ENCODE measurements around the gene KCNIP1.

- TF ChIP-seq CTCF (IDR thresholded peaks at IDR 0.05): no peak
- TF ChIP-seq, protein P1, sequence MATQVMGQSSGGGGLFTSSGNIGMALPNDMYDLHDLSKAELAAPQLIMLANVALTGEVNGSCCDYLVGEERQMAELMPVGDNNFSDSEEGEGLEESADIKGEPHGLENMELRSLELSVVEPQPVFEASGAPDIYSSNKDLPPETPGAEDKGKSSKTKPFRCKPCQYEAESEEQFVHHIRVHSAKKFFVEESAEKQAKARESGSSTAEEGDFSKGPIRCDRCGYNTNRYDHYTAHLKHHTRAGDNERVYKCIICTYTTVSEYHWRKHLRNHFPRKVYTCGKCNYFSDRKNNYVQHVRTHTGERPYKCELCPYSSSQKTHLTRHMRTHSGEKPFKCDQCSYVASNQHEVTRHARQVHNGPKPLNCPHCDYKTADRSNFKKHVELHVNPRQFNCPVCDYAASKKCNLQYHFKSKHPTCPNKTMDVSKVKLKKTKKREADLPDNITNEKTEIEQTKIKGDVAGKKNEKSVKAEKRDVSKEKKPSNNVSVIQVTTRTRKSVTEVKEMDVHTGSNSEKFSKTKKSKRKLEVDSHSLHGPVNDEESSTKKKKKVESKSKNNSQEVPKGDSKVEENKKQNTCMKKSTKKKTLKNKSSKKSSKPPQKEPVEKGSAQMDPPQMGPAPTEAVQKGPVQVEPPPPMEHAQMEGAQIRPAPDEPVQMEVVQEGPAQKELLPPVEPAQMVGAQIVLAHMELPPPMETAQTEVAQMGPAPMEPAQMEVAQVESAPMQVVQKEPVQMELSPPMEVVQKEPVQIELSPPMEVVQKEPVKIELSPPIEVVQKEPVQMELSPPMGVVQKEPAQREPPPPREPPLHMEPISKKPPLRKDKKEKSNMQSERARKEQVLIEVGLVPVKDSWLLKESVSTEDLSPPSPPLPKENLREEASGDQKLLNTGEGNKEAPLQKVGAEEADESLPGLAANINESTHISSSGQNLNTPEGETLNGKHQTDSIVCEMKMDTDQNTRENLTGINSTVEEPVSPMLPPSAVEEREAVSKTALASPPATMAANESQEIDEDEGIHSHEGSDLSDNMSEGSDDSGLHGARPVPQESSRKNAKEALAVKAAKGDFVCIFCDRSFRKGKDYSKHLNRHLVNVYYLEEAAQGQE (IDR thresholded peaks at IDR 0.05; ENCODE audit: insufficient read depth in 1 of 2, low read depth in 2 of 2, low read length in 1 of 2): no peak
Observed at GRCh38 chr5:170640731-170641588, 137.1 kb downstream of the KCNIP1 start.

Data from Panc1 (cell line).